GM12874 (cell line): ENCODE data around the gene NRXN3.

Source experiments
- CTCF ChIP-seq: IDR thresholded peaks from 2 replicates; pipeline ENCODE4 v1.5.1; 2011; ENCODE audit warnings: low read depth, mild to moderate bottlenecking, control low read depth, low read length, moderate library complexity; ENCODE audit not compliant: insufficient read depth

The NRXN3 gene

GRCh38 chr14:79549515-79549914 is 1379.3 kb downstream of the NRXN3 start:
- no peak for TF ChIP-seq CTCF

GRCh38 chr14:79551523-79551922 is 1381.3 kb downstream of the NRXN3 start:
- TF ChIP-seq CTCF, result no peak

GRCh38 chr14:79552778-79553177 is 1382.6 kb downstream of the NRXN3 start:
- no peak for TF ChIP-seq CTCF

- TF ChIP-seq CTCF, result no peak
Measured at GRCh38 chr14:79554816-79555215, 1384.6 kb downstream of the NRXN3 start.

GRCh38 chr14:79555429-79555828 is 1385.3 kb downstream of the NRXN3 start:
- no peak for TF ChIP-seq CTCF

GRCh38 chr14:79557309-79557708 is 1387.1 kb downstream of the NRXN3 start:
- no peak for TF ChIP-seq CTCF

GRCh38 chr14:79562185-79562584 is 1392.0 kb downstream of the NRXN3 start:
- TF ChIP-seq CTCF, result no peak

GRCh38 chr14:79564371-79564770 is 1394.2 kb downstream of the NRXN3 start:
- TF ChIP-seq CTCF, result no peak
